ENCODE data around the gene ROGDI. TPM values are rescaled to one million over a fixed set of nuclear protein-coding genes. Genes with fewer than 3 reads are reported as not detected.

ROGDI gene
- total and polyA plus RNA-seq, 9 of the 15 experiments (the other 6 are each of a cell fraction or from before 2014, with no cell fraction given), result 0.97 to 37.3 (median 16.5) TPM

DNA sequence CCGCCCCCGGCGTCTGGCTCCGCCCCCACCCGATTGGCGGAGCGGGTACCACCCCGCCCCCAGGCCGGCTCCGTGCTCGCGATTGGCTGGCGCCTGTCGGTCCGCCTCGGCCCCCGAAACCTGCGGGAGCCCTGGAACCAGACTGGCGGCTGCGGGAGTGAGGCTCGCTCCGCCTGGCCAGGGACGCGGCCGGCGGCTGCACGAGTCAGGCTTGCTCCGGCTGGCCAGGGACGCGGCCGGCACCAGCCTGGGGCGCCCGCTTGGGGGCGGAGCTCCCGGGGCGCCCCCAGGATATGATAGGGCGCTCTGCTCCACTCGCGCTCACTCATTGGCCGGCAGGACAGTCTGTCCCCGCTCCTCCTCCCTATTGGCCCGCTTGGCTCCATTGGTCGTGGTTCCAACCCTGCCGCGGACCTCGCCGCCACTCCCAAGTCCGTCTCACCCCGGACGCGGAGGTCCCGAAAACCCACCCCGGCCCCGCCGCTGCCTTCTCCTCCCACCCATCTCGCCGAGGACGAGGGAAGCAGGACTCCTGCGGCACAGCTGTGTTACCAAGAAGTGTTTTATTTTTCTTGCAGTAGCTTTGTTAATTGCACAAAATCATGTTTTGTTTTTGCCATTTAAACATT is 340 bp upstream of the ROGDI start (continued):
- TF ChIP-seq TEAD4 (IDR thresholded peaks at IDR 0.05; ENCODE audit: low read length) (no peak), TEAD4 (CRISPR knock-in tag; IDR thresholded peaks at IDR 0.05; ENCODE audit: borderline replicate concordance) (no peak), ZNF354B (CRISPR knock-in tag; IDR thresholded peaks at IDR 0.05) (no peak), ATF7 (IDR thresholded peaks at IDR 0.05) (peak; percentile 48; the same call in 1 of the 2 replicates), HDAC6 (IDR thresholded peaks at IDR 0.05; ENCODE audit: low read depth, low read length) (no peak), NFXL1 (CRISPR knock-in tag; IDR thresholded peaks at IDR 0.05) (no peak), ESRRA (IDR thresholded peaks at IDR 0.05; ENCODE audit: borderline replicate concordance, low read depth) (no peak), ETS2 (tag; IDR thresholded peaks at IDR 0.05; ENCODE audit: borderline replicate concordance, poor library complexity, severe bottlenecking) (no peak), TFAM (CRISPR knock-in tag; conservative IDR thresholded peaks at IDR 0.05) (no peak), ZNF282 (CRISPR knock-in tag; IDR thresholded peaks at IDR 0.05) (no peak), ZNF589 (CRISPR knock-in tag; IDR thresholded peaks at IDR 0.05; ENCODE audit: low read depth) (no peak), IFI16 (CRISPR knock-in tag; IDR thresholded peaks at IDR 0.05) (no peak), SRSF9 (IDR thresholded peaks at IDR 0.05; ENCODE audit: borderline replicate concordance, low read depth, low read length) (no peak), NCOA1 (IDR thresholded peaks at IDR 0.05; ENCODE audit: low read depth) (no peak), NCOA2 (IDR thresholded peaks at IDR 0.05; ENCODE audit: partially characterized antibody in 2 of 2) (no peak), ILK (tag; IDR thresholded peaks at IDR 0.05; ENCODE audit: borderline replicate concordance, low read depth) (no peak), RNF2 (IDR thresholded peaks at IDR 0.05) (no peak)
- TF ChIP-seq, protein P1, sequence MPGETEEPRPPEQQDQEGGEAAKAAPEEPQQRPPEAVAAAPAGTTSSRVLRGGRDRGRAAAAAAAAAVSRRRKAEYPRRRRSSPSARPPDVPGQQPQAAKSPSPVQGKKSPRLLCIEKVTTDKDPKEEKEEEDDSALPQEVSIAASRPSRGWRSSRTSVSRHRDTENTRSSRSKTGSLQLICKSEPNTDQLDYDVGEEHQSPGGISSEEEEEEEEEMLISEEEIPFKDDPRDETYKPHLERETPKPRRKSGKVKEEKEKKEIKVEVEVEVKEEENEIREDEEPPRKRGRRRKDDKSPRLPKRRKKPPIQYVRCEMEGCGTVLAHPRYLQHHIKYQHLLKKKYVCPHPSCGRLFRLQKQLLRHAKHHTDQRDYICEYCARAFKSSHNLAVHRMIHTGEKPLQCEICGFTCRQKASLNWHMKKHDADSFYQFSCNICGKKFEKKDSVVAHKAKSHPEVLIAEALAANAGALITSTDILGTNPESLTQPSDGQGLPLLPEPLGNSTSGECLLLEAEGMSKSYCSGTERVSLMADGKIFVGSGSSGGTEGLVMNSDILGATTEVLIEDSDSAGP (CRISPR knock-in tag; IDR thresholded peaks at IDR 0.05), result no peak
- TF ChIP-seq, protein P2, sequence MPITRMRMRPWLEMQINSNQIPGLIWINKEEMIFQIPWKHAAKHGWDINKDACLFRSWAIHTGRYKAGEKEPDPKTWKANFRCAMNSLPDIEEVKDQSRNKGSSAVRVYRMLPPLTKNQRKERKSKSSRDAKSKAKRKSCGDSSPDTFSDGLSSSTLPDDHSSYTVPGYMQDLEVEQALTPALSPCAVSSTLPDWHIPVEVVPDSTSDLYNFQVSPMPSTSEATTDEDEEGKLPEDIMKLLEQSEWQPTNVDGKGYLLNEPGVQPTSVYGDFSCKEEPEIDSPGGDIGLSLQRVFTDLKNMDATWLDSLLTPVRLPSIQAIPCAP (CRISPR knock-in tag; IDR thresholded peaks at IDR 0.05; ENCODE audit: borderline replicate concordance), result no peak
- TF ChIP-seq, protein P3, sequence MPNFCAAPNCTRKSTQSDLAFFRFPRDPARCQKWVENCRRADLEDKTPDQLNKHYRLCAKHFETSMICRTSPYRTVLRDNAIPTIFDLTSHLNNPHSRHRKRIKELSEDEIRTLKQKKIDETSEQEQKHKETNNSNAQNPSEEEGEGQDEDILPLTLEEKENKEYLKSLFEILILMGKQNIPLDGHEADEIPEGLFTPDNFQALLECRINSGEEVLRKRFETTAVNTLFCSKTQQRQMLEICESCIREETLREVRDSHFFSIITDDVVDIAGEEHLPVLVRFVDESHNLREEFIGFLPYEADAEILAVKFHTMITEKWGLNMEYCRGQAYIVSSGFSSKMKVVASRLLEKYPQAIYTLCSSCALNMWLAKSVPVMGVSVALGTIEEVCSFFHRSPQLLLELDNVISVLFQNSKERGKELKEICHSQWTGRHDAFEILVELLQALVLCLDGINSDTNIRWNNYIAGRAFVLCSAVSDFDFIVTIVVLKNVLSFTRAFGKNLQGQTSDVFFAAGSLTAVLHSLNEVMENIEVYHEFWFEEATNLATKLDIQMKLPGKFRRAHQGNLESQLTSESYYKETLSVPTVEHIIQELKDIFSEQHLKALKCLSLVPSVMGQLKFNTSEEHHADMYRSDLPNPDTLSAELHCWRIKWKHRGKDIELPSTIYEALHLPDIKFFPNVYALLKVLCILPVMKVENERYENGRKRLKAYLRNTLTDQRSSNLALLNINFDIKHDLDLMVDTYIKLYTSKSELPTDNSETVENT (CRISPR knock-in tag; IDR thresholded peaks at IDR 0.05), result 0 out of 2 replicates have a peak, but pooled peaks have one; percentile 39
- TF ChIP-seq, protein P4, sequence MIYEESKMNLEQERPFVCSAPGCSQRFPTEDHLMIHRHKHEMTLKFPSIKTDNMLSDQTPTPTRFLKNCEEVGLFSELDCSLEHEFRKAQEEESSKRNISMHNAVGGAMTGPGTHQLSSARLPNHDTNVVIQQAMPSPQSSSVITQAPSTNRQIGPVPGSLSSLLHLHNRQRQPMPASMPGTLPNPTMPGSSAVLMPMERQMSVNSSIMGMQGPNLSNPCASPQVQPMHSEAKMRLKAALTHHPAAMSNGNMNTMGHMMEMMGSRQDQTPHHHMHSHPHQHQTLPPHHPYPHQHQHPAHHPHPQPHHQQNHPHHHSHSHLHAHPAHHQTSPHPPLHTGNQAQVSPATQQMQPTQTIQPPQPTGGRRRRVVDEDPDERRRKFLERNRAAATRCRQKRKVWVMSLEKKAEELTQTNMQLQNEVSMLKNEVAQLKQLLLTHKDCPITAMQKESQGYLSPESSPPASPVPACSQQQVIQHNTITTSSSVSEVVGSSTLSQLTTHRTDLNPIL (CRISPR knock-in tag; IDR thresholded peaks at IDR 0.05), result no peak

Data from K562 (cell line).